Posterior vena cava (tissue), 2 donors: ENCODE results near the gene HDAC9. TPM values are rescaled to one million over a fixed set of nuclear protein-coding genes. Genes with fewer than 3 reads are reported as not detected.

ENCODE experiments used
- DNase-seq: peaks from one replicate; pipeline ENCODE4 v3.0.0-alpha.2; 2020; ENCODE audit warnings: low spot score
- intact Hi-C, 2 donors: fragments of 100-400 bp; cut with DNase I; formaldehyde crosslinking; loops; one replicate each; pipeline versions ENCODE4 v1.14.1 to v1.14.2; 2022 to 2023
- total RNA-seq, 2 donors: library from RNA; stranded (reverse); fragmentation: NEBNext Ultra II Directional; extraction: Animal tissue kit (Norgen Biotek cat#: 25700); gene quantifications; one replicate each; pipeline ENCODE4 v1.2.1, GENCODE V29; 2021
- donor health status: DM: yes; HTN: yes; CAD: no.
- donor health status: DM: yes; HTN: yes; CAD: no.

Gene HDAC9
- total RNA-seq, 2 donors from 2014 or later = 42.3 to 145 TPM

DNA sequence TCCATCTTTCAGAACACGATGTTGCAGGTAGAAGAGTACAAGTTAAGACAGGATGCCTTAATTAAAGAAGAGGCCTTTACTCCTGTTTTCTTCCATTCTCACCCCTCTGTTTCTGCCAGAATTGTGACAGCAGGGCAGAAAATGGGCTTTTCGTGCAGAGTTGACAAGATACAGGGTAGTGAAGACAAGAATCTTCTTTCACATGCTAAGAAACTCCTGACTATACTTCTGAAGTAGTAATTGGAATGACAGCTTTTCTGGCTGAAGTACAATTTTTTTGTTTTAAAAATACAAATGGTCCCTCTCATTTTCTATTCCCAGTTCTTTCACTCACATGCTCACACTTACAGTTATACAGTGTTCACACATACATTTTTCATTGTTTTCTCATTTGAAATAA lies 22.1 kb downstream of the HDAC9 start:
- intact Hi-C loops = no loop called here
- DNase-seq = no peak

DNA sequence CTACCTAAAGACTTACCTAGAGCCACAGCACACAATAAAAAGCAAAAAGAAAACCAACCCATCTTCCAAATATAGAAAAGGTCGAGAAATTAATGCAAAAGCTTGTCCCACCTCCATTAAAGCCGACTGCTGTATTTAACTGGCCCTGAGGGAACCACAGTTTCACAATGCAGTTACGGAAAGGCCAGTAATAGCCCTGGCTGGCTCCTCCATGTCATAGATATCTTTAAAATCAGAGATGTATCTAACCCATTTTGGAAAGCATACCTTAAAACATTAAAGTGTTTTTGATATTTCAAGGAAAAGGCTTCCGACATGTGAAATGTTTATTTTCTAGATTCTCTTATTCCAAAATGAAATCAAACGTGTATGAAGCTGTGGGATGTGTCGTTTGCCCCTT lies 23.0 kb downstream of the HDAC9 start:
- intact Hi-C loops = no loop called here
- no peak for DNase-seq

DNA sequence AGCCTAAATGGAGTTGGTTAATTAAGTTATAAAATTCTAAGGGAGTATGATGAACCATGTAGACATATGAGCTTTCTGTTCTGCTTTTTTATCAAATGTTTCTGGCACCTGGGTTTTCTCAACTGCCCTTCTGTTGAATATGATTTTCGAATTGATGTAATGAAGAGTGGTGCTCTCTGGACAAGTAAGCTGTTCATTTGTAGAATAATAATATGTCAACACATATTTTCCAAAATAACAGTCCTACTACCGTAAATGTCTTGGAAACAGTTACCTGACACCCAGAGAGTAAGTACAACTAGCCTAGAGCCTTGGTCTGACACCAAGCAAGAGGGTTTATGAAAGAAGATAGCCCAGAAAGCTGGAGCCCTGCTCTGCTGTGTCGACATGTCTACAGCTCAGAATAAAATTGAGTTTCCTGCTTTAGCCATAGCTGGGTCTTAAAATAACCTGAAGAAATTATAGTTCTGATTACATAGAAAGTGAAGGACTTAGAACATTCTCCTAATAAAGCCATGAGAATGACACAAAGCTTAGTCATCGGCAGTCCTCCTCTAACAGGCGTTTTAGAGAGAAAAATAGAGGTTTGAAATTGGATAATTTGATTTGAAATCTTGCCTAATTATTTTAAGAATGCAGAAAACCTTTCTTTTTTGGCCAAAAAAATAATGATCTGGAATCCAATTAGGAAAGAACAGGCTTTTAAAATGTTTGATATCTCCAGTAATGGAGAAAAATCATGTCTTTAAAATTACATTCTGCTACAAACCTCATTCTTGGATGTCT lies 25.1 kb downstream of the HDAC9 start:
- no peak for DNase-seq
- intact Hi-C loops = no loop called here

DNA sequence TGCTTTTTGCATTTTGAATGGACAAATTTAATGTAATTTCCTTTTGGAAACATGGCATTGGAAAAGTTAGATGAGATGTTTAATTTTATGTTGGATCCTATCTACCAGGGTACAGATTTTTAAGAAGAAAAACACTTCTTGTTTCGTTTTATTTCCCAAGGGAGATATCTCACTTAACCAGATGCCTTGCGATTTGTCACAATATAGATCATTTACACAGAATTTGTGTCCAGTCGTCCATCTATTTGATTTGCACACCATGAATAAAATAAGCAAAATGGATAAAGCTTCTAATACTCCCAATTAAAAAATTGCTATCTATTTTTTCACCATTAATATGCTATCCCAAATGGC lies 25.7 kb downstream of the HDAC9 start:
- intact Hi-C loops = no loop called here
- DNase-seq = no peak

DNA sequence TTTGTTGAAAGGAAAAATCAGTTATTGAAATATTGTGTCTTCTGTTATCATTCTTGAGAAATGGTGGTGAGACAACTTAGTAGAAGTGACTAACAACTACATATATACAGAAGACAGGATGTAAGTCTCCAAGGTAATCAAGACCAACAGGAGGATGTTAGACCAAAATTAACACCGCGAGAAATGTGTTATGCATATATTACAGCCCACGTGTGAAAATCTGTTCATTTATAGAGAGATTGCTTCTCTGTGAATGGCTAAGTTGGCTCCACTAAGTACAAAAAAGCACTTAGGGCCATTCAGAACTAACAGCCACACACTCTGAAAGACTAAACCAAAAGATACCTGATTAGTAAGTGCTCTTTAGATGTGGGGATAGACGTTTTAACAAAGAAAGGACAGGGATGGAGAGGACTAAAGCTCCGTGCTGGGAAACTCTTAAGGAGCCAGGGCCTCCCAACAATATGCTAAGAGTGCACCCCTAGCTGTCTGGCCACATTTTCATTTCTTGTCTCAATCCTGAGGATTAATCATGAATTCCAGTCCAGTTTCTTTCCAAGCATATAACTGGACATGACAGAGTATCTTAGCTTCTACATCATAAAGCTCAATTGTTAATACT lies 26.5 kb downstream of the HDAC9 start:
- no peak for DNase-seq
- intact Hi-C loops = no loop called here

DNA sequence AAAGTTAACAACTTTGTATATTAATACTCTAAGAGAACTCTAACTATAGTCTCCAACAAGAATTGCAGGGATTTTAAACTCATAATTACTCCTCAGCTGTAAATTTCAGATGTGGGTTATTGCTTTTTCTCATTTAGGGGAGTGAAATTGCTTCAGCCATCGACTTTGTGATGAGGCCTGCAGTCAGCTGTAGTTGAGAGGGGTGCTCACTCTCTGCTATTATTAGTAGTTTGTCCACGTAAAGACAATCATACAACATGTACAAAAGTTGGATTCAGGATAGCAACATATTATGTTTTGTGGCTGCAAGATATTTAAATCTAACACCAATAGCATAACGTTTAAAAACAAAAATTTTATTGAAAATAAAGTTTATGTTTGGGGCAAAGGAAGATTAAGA lies 28.7 kb downstream of the HDAC9 start:
- DNase-seq = no peak

DNA sequence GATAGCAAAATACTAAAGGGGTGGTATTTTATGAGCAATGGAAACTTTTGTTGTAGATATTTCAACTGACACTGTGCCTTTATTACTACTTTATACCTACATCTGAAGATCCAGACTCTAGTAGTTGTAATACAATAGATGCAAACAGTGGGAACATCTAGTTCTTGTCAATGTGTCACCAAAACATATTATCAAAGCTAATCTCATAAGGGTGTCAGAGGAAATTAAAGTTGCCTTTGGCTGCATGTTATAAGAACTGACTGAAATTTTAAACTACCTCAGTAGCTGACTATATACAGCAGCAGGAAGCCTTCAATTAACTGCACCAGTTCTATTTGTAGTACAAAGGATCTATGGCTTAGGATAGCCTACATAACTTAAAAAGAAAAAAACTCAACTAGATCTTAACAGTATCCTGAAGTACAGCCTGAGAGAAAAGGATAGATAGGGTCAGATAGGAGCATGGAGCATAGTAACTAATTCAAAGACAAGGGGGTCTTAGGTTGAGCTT lies 30.9 kb downstream of the HDAC9 start:
- intact Hi-C loops = loop anchor here in 1 of 2 donors (5.0 kb wide), 1 partner anchor 1431 kb away; no protein-coding TSS in a partner anchor
- DNase-seq = no peak

More for the DNA sequence above, 28.7 kb downstream of the HDAC9 start:
- intact Hi-C loops = no loop called here

DNA sequence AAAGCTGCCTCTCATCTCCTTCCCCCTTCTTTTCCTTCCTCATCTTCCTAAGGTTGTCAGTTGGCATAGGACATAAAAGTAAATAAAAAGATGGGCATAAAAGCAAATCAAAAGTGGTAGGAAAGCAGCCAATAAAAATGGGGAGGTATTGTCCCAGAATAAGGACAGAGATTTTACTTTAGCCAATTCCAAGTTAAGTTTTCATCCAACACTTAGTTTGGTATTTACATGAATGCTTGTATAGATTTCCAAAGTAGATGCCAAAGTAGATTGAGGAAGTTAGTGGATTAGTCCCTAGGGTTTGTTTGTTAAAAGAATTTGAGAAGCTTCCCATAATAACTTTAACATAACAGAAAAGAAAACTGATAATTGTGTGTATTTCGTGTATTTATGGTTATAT lies 33.7 kb downstream of the HDAC9 start:
- no peak for DNase-seq
- intact Hi-C loops = loop anchor here in 1 of 2 donors (5.0 kb wide), 1 partner anchor 1428 kb away; no protein-coding TSS in a partner anchor

DNA sequence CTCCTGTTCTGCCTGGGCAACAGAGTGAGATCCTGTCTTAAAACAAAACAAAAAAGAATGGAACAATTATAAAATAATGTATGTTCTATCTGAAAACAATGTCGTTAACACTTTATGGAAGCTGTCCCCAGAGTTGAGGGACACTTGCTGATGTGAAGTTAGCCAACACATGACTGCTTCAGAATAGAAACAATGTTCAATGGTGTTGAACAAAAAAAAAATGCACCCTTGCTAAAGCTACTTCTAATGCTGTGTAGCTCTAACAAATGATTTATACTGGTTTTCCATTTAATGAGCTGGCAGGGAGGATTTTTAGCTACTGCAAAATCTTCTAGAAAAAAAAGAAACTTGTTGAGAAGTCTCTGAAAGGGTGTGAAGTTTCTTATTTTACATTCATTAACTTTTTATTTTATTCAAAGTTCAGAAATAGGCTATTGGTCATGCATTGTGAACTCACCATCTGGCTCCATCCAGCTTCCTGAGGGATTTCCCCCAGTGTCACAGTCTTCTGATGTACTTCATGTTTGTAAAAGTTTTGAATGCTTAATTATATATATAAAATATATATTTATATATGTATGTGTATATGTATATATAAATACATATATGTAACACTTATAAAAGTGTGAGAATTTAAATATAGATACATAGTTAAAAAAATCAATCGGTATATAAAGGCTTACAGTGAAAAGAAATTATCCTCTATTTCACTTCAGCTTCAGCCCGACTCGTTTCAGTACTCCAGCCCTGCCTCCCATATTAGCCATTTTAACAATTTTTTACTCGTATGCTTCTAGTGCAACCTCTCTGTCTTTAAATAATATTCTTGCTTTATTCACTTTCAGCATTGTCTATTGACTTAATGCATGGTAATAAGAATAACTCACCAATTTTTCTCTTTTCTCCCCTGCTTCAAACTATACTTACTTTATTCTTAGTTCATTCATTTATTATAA lies 35.0 kb downstream of the HDAC9 start:
- DNase-seq = no peak
- intact Hi-C loops = no loop called here

DNA sequence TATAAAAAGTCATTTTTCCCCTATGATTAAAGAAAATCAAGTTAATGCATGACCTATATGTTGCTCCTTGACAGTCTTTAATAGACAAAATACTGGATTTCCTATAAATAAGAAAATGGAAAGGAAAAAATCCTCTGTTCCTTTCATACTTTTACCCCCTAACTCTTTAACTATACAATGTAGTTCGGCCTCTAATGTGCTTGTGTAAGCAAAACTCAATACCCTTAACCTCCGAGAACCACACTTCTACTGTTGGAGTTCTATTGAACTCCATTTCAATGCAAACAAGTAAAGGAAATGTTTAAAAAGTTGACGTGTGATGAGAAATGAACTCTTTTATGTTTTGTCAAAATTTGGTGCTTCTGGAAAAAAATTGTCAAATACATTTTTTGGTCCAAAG lies 36.0 kb downstream of the HDAC9 start:
- no peak for DNase-seq
- intact Hi-C loops = no loop called here

DNA sequence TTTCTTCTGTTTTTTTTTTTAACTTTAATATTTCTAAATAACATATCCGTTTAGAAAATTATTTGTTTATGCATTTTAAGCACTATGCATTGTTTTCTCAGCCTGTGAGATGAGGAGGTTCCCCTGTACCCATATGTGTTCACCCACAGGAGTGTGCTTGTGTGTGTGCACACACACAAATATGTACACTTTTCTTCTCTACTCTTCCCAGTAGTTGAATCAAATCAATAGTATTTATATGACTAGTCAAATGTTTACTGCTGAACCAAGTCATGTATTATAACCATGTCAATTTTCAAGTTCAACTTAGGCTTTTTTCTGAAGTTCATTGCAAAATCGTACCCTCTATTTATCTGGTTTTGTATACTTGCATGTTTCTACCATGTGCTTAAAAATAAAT lies 37.3 kb downstream of the HDAC9 start:
- intact Hi-C loops = no loop called here
- DNase-seq = no peak

DNA sequence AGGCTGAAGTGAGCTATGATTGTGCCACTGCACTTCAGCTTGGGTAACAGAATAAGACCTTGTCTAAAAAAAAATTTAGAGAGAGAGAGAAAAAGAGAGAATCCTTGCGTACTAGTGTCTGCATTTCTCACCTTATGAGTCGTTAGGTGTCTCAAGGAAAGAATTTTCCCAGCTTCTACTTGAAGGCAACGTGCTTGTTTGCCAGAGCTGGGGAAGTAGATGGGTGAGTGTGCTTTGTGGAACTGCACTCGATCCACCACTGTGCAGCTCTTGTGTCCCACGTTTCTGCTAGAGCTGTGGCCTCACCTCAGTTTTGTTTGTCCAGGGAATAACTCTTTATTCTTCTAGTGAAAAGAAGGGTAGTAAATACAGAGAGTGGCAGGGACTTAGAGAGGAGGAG lies 38.9 kb downstream of the HDAC9 start:
- intact Hi-C loops = no loop called here
- no peak for DNase-seq

DNA sequence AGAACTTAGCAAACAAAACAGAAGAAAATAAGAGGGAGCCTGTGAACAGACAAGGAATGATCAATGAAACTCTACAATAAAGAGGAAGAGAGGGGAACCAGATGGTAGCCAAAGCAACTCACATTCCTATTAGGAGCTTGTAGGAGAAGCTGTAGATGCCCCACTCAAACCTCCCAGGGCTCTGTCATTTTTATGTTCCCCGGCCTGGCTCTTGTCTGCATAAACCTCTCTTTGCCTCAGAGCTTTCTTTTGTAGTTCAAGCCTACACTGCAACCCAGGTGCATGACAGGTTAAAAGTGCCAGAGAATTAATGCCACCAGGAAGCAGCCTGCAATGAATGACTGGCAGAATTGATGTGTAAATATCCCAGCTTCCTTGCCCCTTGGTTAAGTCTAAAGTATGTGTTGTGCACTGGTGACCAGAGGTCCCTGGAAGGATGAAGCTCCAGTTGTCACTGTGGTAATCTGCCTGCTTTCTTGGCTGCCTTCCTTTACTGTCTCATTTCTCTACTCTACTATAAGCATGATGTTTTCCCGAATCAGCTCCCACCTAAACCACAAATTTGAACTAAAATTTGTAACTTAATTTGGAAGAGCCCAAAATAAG lies 40.4 kb downstream of the HDAC9 start:
- intact Hi-C loops = no loop called here
- no peak for DNase-seq

DNA sequence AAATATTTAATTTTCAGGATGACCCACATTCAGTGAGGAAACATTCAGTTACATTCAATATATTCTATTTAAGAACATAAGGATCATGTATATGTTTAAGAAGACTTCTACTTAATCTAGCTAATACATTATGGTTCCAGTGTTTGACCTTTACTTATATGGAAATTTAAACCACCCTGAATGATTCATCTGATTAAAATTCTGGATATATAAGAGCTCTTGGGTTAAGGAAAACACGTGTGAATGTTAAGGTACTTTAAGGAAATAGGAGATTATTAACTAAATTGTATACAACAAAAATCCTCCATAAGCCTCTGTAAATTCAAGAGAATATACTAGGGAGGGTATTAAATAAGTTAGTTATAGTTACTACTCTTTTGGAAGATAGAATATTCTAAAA lies 40.9 kb downstream of the HDAC9 start:
- no peak for DNase-seq
- intact Hi-C loops = no loop called here

DNA sequence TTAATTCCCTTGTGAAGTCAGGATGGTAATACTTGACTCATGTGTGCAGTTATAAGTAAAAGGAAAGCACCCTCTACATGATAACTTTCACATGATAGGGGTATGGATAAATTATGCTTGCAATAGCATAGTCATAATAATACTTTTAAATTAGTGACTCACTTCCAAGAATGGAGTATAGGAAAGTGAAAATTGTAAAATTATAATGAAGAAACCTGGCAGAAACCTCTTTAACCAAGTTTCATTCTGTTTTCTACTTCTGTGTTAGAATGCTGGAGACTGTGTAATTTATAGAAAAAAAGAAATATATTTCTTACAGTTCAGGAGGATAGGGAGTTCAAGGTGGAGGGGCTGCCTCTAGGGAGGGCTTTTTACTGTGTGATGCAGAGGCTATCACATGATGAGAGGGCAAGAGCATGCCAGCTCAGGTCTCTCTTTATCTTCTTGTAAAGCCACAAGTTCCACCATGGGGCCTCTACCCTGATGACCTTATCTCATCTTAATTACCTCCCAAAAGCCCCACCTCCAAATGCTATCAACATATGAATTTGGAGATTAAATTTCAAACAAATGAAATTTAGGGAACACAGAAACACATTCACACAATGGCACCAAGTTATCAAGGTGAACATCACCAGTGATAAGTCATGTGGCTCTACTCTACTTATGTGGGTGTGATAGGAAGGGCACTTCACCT lies 43.2 kb downstream of the HDAC9 start:
- intact Hi-C loops = no loop called here

DNA sequence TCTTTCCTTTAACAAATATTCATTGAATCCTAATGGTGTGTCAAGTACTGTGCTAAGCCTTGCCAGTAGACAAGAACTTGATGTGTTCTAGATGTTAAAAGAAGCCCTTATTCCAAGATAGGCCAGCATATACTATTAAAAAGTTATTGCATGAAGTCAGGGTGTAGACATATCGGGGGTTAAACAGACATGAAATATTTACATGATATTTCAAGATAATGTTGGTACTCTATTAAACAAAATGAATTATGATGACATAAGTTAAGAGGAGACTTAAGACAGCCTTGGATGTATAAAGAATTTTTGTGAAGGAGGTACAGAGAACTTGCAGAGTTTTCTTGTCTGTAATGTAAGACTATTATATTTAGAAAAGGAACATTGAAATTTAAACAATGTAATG lies 44.8 kb downstream of the HDAC9 start:
- intact Hi-C loops = no loop called here

More for the DNA sequence above, 43.2 kb downstream of the HDAC9 start:
- DNase-seq = no peak

DNA sequence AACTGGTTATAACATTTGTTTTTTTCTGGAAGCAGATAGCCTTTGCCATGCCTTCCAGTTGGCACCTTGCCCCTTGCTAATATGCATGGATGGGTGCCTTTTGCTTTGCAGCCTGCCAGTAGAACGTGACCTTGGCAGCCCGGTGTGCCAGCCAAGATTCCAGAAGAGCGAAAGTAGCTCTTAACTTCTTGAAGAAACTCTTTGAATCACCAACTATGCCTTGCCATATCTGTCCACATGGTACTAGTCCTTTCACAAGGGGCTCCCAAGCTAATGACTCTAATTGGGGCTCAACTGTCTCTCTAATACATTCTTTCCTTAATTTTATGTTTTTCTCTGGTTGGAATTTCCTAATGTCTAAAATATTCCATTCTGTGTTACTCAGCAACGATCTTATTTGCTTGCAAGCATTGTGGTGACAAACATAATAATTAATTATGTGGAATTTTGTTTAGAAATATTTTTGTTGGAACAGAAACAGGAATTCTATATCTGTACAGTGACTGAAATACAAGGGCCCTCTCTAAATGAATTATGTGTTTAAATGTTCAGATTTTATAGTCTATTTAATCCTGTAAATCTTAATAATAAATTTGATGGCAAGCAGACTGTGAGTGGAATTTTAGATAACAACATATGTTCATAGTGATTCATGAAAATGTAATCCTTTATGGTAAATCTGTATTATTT lies 45.8 kb downstream of the HDAC9 start:
- intact Hi-C loops = no loop called here
- no peak for DNase-seq

More for the DNA sequence above, 44.8 kb downstream of the HDAC9 start:
- no peak for DNase-seq

DNA sequence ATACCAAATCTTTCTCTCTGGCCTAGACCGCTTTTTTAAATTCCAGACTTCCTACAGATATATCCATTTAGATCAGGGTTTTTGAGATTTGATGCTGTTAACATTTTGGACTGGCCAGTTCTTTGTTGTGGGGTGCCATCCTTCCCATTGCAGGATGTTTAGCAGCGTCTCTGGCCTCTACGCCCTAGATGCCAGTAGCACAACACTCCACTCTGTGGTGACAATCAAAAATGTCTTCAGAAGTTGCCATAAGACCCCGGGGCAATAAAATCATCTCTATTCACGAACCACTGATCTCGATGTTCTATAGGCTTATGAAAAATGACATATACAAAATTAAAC lies 46.3 kb downstream of the HDAC9 start:
- intact Hi-C loops = no loop called here
- DNase-seq = no peak
